Measurements from ENCODE around the gene RFX2. TPM values are rescaled to one million over a fixed set of nuclear protein-coding genes. Genes with fewer than 3 reads are reported as not detected.

RFX2 gene
- total and polyA plus RNA-seq, 10 of the 15 experiments (the other 5 are each of a cell fraction or from before 2014, with no cell fraction given) = 3.2 to 9.8 (median 4.7) TPM

GRCh38 chr19:5996102-5996501, 114.2 kb downstream of the RFX2 start (continued):
- no peak for TF ChIP-seq ELK1 (IDR thresholded peaks at IDR 0.05; ENCODE audit: low read depth, low read length)
- no peak for TF ChIP-seq EED (IDR thresholded peaks at IDR 0.05; ENCODE audit: low read depth)
- no peak for TF ChIP-seq SMC3 (IDR thresholded peaks at IDR 0.05; ENCODE audit: borderline replicate concordance, low read length)
- no peak for TF ChIP-seq YBX1 (IDR thresholded peaks at IDR 0.05)
- no peak for TF ChIP-seq CREB1 (IDR thresholded peaks at IDR 0.05; ENCODE audit: low read depth)

- ATAC-seq = no peak
- Histone ChIP-seq H2AFZ (ENCODE audit: control insufficient read depth, low read depth, low read length) (no peak overlapping the region), H3K27ac (ENCODE audit: control insufficient read depth, insufficient read depth) (no peak overlapping the region), H4K20me1 (ENCODE audit: control insufficient read depth, insufficient read depth) (no peaks in the 10 kb centered on the region), H3K79me2 (ENCODE audit: control insufficient read depth, insufficient read depth, low read length) (no peaks in the 10 kb centered on the region), H3K27me3 (replicated peaks in 1 of 2; ENCODE audit: control insufficient read depth in 2 of 2, insufficient read depth in 2 of 2, low read length in 1 of 2) (no peaks in the 10 kb centered on the region), H3K4me2 (ENCODE audit: control insufficient read depth, insufficient read depth) (no peak overlapping the region), H3K36me3 (ENCODE audit: control insufficient read depth in 2 of 2, insufficient read depth in 2 of 2, low read length in 1 of 2) (no peaks in the 10 kb centered on the region), H3K4me1 (ENCODE audit: control insufficient read depth, insufficient read depth, low read length) (no peaks in the 10 kb centered on the region), H3K4me3 (no peak overlapping the region), H3K9ac (ENCODE audit: control insufficient read depth, insufficient read depth, low read length) (no peak overlapping the region), H3K9me3 (replicated peaks; ENCODE audit: control insufficient read depth, insufficient read depth, low read length) (no peaks in the 10 kb centered on the region)
- SMC1A ChIA-PET (ENCODE audit: uncharacterized antibody, unreplicated experiment) = no interaction called here
- intact Hi-C loops (cut with micrococcal nuclease; ENCODE audit: unreplicated experiment) = no loop called here
- 80% methylated on average over 16 of the region's 16 CpGs for WGBS (ENCODE audit: insufficient coverage, insufficient replicate concordance, low lambda C conversion rate, missing lambda C conversion rate)
- RAD21 ChIA-PET (ENCODE audit: unreplicated experiment) = no interaction called here
- CTCF ChIA-PET = no interaction called here
- POLR2A ChIA-PET = no interaction called here
- in situ Hi-C loops (cut with MboI) = no loop called here
- no peak for DNase-seq (ENCODE audit: low read depth, low spot score)
- FAIRE-seq = no peak
- no peak for TF ChIP-seq BHLHE40 (IDR thresholded peaks at IDR 0.05; ENCODE audit: borderline replicate concordance in 1 of 2, low read depth in 2 of 2, low read length in 1 of 2)
- TF ChIP-seq SUPT20H (IDR thresholded peaks at IDR 0.05; ENCODE audit: borderline replicate concordance, control insufficient read depth, low read depth, low read length) = no peak
- TF ChIP-seq SMAD5 (IDR thresholded peaks at IDR 0.05; ENCODE audit: low read depth) = no peak
- TF ChIP-seq PML (IDR thresholded peaks at IDR 0.05; ENCODE audit: low read length) = no peak
- no TSS peak for BruUV-seq (replicated peaks)
Observed at GRCh38 chr19:5995606-5996005, 114.7 kb downstream of the RFX2 start.
